Measurements from ENCODE around the gene NAA60. TPM values are rescaled to one million over a fixed set of nuclear protein-coding genes. Genes with fewer than 3 reads are reported as not detected.
"Not testable (repeated sequence)": the region's sequence is repeated elsewhere in the genome, so short reads cannot be mapped to it uniquely, and the experiment has no call there.

The NAA60 gene
- total RNA-seq, 1 experiment from 2014 or later, result 63.4 TPM

DNA sequence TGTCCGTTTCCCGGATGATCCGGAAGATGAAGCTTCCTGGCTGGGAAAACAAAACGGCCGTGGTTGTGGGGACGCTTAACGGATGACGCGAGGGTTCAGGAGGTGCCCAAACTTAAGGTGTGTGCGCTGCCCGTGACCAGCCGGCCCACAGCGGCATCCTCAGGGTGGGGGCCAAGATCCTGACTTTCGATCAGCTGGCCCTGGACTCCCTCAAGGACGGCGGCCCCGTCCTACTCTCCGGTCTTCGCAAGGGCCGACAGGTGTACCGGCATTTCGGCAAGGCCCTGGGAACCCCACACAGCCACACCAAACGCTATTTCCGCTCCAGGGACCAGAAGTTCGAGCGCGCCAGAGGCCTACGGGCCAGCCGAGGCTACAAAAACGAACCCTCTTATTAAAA is 52.9 kb downstream of the NAA60 start:
- no peak for DNase-seq
- Mint-ChIP-seq H3K9me3 (ENCODE audit: low read depth, unreplicated experiment) (no peaks in the 10 kb centered on the region), H3K27ac (ENCODE audit: unreplicated experiment) (no peak overlapping the region), H3K4me1 (ENCODE audit: low read depth, unreplicated experiment) (peaks cover 4% of the 10 kb centered on the region), H3K36me3 (ENCODE audit: insufficient read depth, unreplicated experiment) (peaks cover 16% of the 10 kb centered on the region), H3K27me3 (ENCODE audit: unreplicated experiment) (no peaks in the 10 kb centered on the region), H3K4me3 (ENCODE audit: low read depth, unreplicated experiment) (no peak overlapping the region)
- BruUV-seq (replicated peaks), result no TSS peak
- CTCF ChIA-PET, result no interaction called here
- intact Hi-C loops (cut with micrococcal nuclease; ENCODE audit: unreplicated experiment), result no loop called here
- TF ChIP-seq CTCF (IDR thresholded peaks at IDR 0.05; ENCODE audit: unreplicated experiment), result no peak

DNA sequence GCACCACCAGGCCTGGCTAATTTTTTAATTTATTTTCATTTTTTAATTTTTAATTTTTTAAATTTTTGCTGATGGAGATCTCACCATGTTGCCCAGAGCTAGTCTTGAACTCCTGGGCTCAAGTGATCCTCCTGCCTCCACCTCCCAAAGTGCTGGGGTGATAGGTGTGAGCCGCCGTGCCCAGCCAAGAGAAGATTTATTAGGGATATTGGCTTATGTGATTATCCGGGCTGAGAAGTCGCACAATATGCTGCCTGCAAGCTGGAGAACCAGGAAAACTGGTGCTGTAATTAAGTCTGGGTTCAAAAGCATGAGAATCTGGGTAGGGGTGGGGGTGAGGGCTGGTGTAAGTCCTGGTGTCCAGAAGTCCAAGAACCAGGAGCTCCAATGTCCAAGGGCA is 54.3 kb downstream of the NAA60 start:
- H3K4me3 Mint-ChIP-seq (ENCODE audit: low read depth, unreplicated experiment), result no peak overlapping the region
- peaks cover 18% of the 10 kb centered on the region for H3K4me1 Mint-ChIP-seq (ENCODE audit: low read depth, unreplicated experiment)
- no peak for TF ChIP-seq CTCF (IDR thresholded peaks at IDR 0.05; ENCODE audit: unreplicated experiment)
- no peaks in the 10 kb centered on the region for H3K27me3 Mint-ChIP-seq (ENCODE audit: unreplicated experiment)
- peaks cover 19% of the 10 kb centered on the region for H3K36me3 Mint-ChIP-seq (ENCODE audit: insufficient read depth, unreplicated experiment)
- CTCF ChIA-PET, result no interaction called here
- DNase-seq, result no peak
- no TSS peak for BruUV-seq (replicated peaks)
- intact Hi-C loops (cut with micrococcal nuclease; ENCODE audit: unreplicated experiment), result no loop called here
- no peak overlapping the region for H3K27ac Mint-ChIP-seq (ENCODE audit: unreplicated experiment)
- H3K9me3 Mint-ChIP-seq (ENCODE audit: low read depth, unreplicated experiment), result no peaks in the 10 kb centered on the region

GRCh38 chr16:3498988-3499387 is 55.5 kb downstream of the NAA60 start:
- H3K4me3 Mint-ChIP-seq (ENCODE audit: low read depth, unreplicated experiment), result no peak overlapping the region
- DNase-seq, result no peak
- BruUV-seq (replicated peaks), result no TSS peak
- no peak overlapping the region for H3K27ac Mint-ChIP-seq (ENCODE audit: unreplicated experiment)
- CTCF ChIA-PET, result interaction anchor here (0.7 kb wide), 1 partner anchor 297 kb away, joined by 3 read pairs; no protein-coding TSS in a partner anchor
- peaks cover 25% of the 10 kb centered on the region for H3K36me3 Mint-ChIP-seq (ENCODE audit: insufficient read depth, unreplicated experiment)
- no peak for TF ChIP-seq CTCF (IDR thresholded peaks at IDR 0.05; ENCODE audit: unreplicated experiment)
- no peaks in the 10 kb centered on the region for H3K27me3 Mint-ChIP-seq (ENCODE audit: unreplicated experiment)
- intact Hi-C loops (cut with micrococcal nuclease; ENCODE audit: unreplicated experiment), result no loop called here
- no peaks in the 10 kb centered on the region for H3K9me3 Mint-ChIP-seq (ENCODE audit: low read depth, unreplicated experiment)
- peaks cover 28% of the 10 kb centered on the region for H3K4me1 Mint-ChIP-seq (ENCODE audit: low read depth, unreplicated experiment)

DNA sequence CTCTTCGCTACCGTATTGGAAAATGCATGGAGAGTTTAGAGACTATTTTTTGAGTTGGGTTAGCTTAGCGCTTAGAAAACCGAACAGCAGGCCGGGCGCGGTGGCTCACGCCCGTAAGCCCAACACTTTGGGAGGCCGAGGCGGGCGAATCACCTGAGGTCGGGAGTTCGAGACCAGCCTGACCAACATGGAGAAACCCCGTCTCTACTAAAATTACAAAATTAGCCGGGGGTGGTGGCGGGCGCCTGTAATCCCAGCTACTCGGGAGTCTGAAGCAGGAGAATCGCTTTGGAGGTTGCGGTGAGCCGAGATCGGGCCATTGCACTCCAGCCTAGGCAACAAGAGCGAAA is 57.9 kb downstream of the NAA60 start:
- Mint-ChIP-seq H3K4me3 (ENCODE audit: low read depth, unreplicated experiment) (peak overlapping the region; percentile 88), H3K27ac (ENCODE audit: unreplicated experiment) (peak overlapping the region; percentile 53), H3K4me1 (ENCODE audit: low read depth, unreplicated experiment) (peaks cover 28% of the 10 kb centered on the region), H3K36me3 (ENCODE audit: insufficient read depth, unreplicated experiment) (peaks cover 39% of the 10 kb centered on the region)
- H3K27me3 Mint-ChIP-seq (ENCODE audit: unreplicated experiment); H3K9me3 Mint-ChIP-seq (ENCODE audit: low read depth, unreplicated experiment); BruUV-seq (replicated peaks); DNase-seq: not testable (repeated sequence)
- intact Hi-C loops (cut with micrococcal nuclease; ENCODE audit: unreplicated experiment), result loop anchor here (10.0 kb wide), 2 partner anchors 217 to 317 kb away; partner anchors contain the start of genes OR1F1 and ZNF263
- CTCF ChIA-PET, result interaction anchor here (1.1 to 1.3 kb wide), 3 partner anchors 8 to 319 kb away, joined by 3 to 4 read pairs (median 3); partner anchors contain the start of genes ZNF174 and ZSCAN32

DNA sequence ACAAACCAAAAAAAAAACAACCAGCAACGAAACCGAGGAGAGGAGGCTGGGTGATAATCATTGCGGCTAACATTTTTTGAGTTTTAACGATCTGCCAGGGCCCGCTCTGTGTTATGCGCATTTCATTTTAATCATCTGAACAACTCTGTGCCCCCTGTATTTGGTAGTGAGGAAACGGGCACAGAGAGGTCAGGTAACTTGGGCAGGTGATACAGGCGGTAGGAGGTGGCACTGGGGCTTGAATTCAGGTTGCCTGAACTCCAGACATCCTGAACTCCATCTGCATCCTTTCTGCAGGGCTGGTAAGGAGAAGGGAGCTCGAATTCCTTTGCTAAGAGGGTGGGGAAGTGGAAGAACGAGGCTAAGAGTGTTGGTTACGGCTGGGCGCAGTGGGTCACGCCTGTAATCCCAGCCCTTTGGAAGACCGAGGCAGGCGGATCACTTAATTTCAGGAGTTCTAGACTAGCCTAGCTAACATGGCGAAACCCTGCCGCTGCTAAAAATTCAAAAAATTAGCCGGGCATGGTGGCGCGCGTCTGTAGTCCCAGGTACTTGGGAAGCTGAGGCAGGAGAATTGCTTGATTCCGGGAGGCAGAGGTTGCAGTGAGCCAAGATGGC is 58.4 kb downstream of the NAA60 start:
- BruUV-seq (replicated peaks), result no TSS peak
- Mint-ChIP-seq H3K9me3 (ENCODE audit: low read depth, unreplicated experiment) (no peaks in the 10 kb centered on the region), H3K27ac (ENCODE audit: unreplicated experiment) (peak overlapping the region; percentile 53), H3K36me3 (ENCODE audit: insufficient read depth, unreplicated experiment) (peaks cover 39% of the 10 kb centered on the region), H3K27me3 (ENCODE audit: unreplicated experiment) (no peaks in the 10 kb centered on the region), H3K4me1 (ENCODE audit: low read depth, unreplicated experiment) (peaks cover 28% of the 10 kb centered on the region), H3K4me3 (ENCODE audit: low read depth, unreplicated experiment) (peak overlapping the region; percentile 88)
- CTCF ChIA-PET, result interaction anchor here (1.1 to 1.2 kb wide), 2 partner anchors 101 to 320 kb away, joined by 3 to 4 read pairs; partner anchors contain the start of genes ZNF174 and ZSCAN32
- intact Hi-C loops (cut with micrococcal nuclease; ENCODE audit: unreplicated experiment), result loop anchor here (10.0 kb wide), 2 partner anchors 217 to 317 kb away; partner anchors contain the start of genes OR1F1 and ZNF263
- no peak for DNase-seq
- no peak for TF ChIP-seq CTCF (IDR thresholded peaks at IDR 0.05; ENCODE audit: unreplicated experiment)

All from Calu3 (cell line).